Endothelial cell of umbilical vein (primary cell): ENCODE results near the gene UMPS. TPM values are rescaled to one million over a fixed set of nuclear protein-coding genes. Genes with fewer than 3 reads are reported as not detected.

Experiments
- BruUV-seq: library from RNA; stranded (reverse); fragments of 400-500 nt; replicated peaks from 2 replicates; lab custom pipeline; 2021; lab: Mats Ljungman, UMichigan
- CTCF ChIA-PET: fragments of 300-600, 350-600 bp; sonication (Branson Sonifier 250); formaldehyde crosslinking; loops from one replicate; lab custom pipeline; 2021; ENCODE audit warnings: antibody characterized with exemption, inconsistent platforms; lab: Charles Lee
- POLR2A ChIA-PET: fragments of 300-600, 350-600 bp; sonication (Branson Sonifier 250); formaldehyde crosslinking; loops from one replicate; lab custom pipeline; 2021; ENCODE audit warnings: antibody characterized with exemption, inconsistent platforms; lab: Charles Lee
- DNase-seq: peaks from one replicate; pipeline ENCODE4 v3.0.0-alpha.2; 2011; ENCODE audit warnings: low read depth, low spot score
- FAIRE-seq: peaks from 2 replicates; lab custom pipeline; 2011; peaks lifted over from hg19 to GRCh38; lab: Jason Lieb, UNC
- H2AFZ ChIP-seq: 2 replicates; pipeline ENCODE4 v1.6.0; 2012; ENCODE audit warnings: low read depth, low read length, control low read depth, inconsistent platforms
- H3K27ac ChIP-seq: 2 replicates; pipeline ENCODE4 v1.5.1; 2011; ENCODE audit warnings: low read depth, mild to moderate bottlenecking, control low read depth, low read length, moderate library complexity; ENCODE audit not compliant: insufficient read depth
- H3K27me3 ChIP-seq, 2 experiments: 2 replicates each; pipeline versions ENCODE4 v1.6.0 to v1.6.1; 2011; ENCODE audit warnings: low read length in 2 of 2, mixed read lengths in 1 of 2; ENCODE audit not compliant: control insufficient read depth in 2 of 2, insufficient read depth in 2 of 2
- H3K36me3 ChIP-seq, 2 experiments: 2 replicates in 1 of 2; 3 replicates in 1 of 2; pipeline ENCODE4 v1.5.1; 2011; ENCODE audit warnings: low read length in 2 of 2, mild to moderate bottlenecking in 1 of 2, moderate library complexity in 1 of 2; ENCODE audit not compliant: control insufficient read depth in 2 of 2, insufficient read depth in 2 of 2; ENCODE audit errors: extremely low read depth in 1 of 2
- H3K4me1 ChIP-seq: 3 replicates; pipeline ENCODE4 v1.5.1; 2011; ENCODE audit warnings: mild to moderate bottlenecking, low read length; ENCODE audit not compliant: control insufficient read depth, insufficient read depth; ENCODE audit errors: extremely low read depth
- H3K4me2 ChIP-seq: 2 replicates; pipeline ENCODE4 v1.6.1; 2011; ENCODE audit warnings: low read length, control low read depth, mixed read lengths; ENCODE audit not compliant: insufficient read depth
- H3K4me3 ChIP-seq, 3 experiments: fragments of 200-600 bp in 1 of 3; sonication (generic), shearing (Covaris generic) in 1 of 3; replicated peaks in 1 of 3; 2 replicates each; pipeline ENCODE4 v1.5.1; 2011 to 2016; ENCODE audit warnings: control low read depth in 3 of 3, low read length in 3 of 3, mild to moderate bottlenecking in 2 of 3, inconsistent platforms in 1 of 3, low read depth in 1 of 3, moderate library complexity in 1 of 3; ENCODE audit not compliant: insufficient read depth in 1 of 3
- H3K79me2 ChIP-seq: 2 replicates; pipeline ENCODE4 v1.6.0; 2012; ENCODE audit warnings: low read length, inconsistent platforms; ENCODE audit not compliant: control insufficient read depth, insufficient read depth
- H3K9ac ChIP-seq: replicated peaks from 2 replicates; pipeline ENCODE3; 2011; ENCODE audit warnings: low read length, control low read depth; ENCODE audit not compliant: insufficient read depth; ENCODE audit errors: extremely low read depth
- H3K9me1 ChIP-seq: replicated peaks from 3 replicates; pipeline ENCODE4 v1.6.0; 2011; ENCODE audit warnings: mild to moderate bottlenecking, low read length; ENCODE audit not compliant: control insufficient read depth, insufficient read depth; ENCODE audit errors: extremely low read depth
- H3K9me3 ChIP-seq: replicated peaks from 2 replicates; pipeline ENCODE4 v1.5.1; 2012; ENCODE audit warnings: low read length, inconsistent platforms; ENCODE audit not compliant: control insufficient read depth, insufficient read depth
- H4K20me1 ChIP-seq: replicated peaks from 2 replicates; pipeline ENCODE3; 2011; ENCODE audit warnings: mild to moderate bottlenecking, low read length; ENCODE audit not compliant: control insufficient read depth, insufficient read depth; ENCODE audit errors: extremely low read depth
- FOS ChIP-seq: IDR thresholded peaks from 2 replicates; pipeline ENCODE4 v1.6.1; 2011; ENCODE audit warnings: mild to moderate bottlenecking, low read length, moderate library complexity, borderline replicate concordance; ENCODE audit not compliant: insufficient read depth
- GATA2 ChIP-seq: IDR thresholded peaks from 2 replicates; pipeline ENCODE4 v1.7.0; 2011; ENCODE audit warnings: low read depth, mild to moderate bottlenecking, moderate library complexity, mixed read lengths, low read length; ENCODE audit not compliant: insufficient read length, insufficient read depth
- JUN ChIP-seq: IDR thresholded peaks from 2 replicates; pipeline ENCODE4 v1.6.1; 2011; ENCODE audit warnings: borderline replicate concordance, low read depth; ENCODE audit not compliant: insufficient read length, insufficient read depth
- dilution Hi-C: fragments of 300-500 bp; cut with MboI; formaldehyde crosslinking; loops from one replicate; pipeline ENCODE4 v1.15.0; 2019; ENCODE audit warnings: low sequenced_read_pairs; ENCODE audit not compliant: extremely low pct_ligation_motif_present
- intact Hi-C: fragments of 100-400 bp; cut with micrococcal nuclease; formaldehyde crosslinking; loops from one replicate; pipeline ENCODE4 v1.10.0; 2022
- polyA plus RNA-seq, 4 experiments: library from polyadenylated mRNA; depleted of rRNA in 3 of 4; stranded (reverse) in 3 of 4; unstranded in 1 of 4; fragments of >200 nt; gene quantifications; 2 replicates each; pipeline versions ENCODE4 v1.2.1 to v1.2.3, GENCODE V29; 2011 to 2012; ENCODE audit warnings: missing spikeins in 1 of 4
- total RNA-seq: library from RNA; stranded (reverse); gene quantifications from 2 replicates; pipeline ENCODE4 v1.2.3, GENCODE V29; 2021
- TF ChIP-seq, protein P1 (sequence below), 2 donors: IDR thresholded peaks; 1 replicate in 1 of 2; 2 replicates in 1 of 2; pipeline ENCODE4 v1.5.1; 2011; ENCODE audit warnings: low read length in 2 of 2, mild to moderate bottlenecking in 2 of 2, moderate library complexity in 2 of 2, control low read depth in 1 of 2, inconsistent platforms in 1 of 2, low read depth in 1 of 2; ENCODE audit not compliant: insufficient read depth in 1 of 2; ENCODE audit errors: extremely low read depth in 1 of 2

The UMPS gene
- total and polyA plus RNA-seq, 2 donors (not counting 3 experiments of a cell fraction or from before 2014, with no cell fraction given) = 38.6 to 50.2 TPM

DNA sequence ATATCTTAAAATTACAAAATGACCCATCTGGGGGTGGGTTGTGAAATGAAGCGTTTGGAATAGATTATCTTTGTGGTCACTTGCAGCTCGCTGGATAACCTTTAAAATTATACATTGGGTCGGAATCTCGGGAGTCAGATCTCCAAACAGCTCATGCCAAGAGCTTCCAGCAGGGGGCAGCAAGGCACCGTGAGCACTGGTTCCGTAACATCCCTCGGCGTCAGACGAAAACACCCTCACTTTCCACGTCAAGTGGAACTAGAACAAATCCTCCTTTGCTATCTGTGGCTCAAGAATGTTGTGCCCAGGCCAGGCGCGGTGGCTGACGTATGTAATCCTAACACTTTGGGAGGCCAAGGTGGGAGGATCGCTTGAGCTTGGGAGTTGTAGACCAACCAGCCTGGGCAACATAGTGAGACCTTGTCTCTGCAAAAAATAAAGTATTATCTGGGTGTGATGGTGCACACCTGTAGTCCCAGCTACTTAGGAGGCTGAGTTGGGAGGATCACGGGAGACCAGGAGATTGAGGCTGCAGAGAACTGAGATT lies 31.1 kb downstream of the UMPS start:
- POLR2A ChIA-PET = interaction anchor here (0.8 kb wide), 1 partner anchor 144 kb away, joined by 5 read pairs; no protein-coding TSS in a partner anchor
- peak; percentile 75 for DNase-seq

More for the DNA sequence above, 31.1 kb downstream of the UMPS start:
- BruUV-seq = no TSS peak
- Histone ChIP-seq H4K20me1 (no peaks in the 10 kb centered on the region), H3K9ac (no peak overlapping the region), H3K9me3 (no peaks in the 10 kb centered on the region), H2AFZ (no peak overlapping the region), H3K27ac (no peak overlapping the region), H3K4me3 (no peak overlapping the region), H3K9me1 (no peaks in the 10 kb centered on the region), H3K79me2 (no peaks in the 10 kb centered on the region), H3K36me3 (peaks cover 0 to 9% of the 10 kb centered on the region in 2 experiments), H3K4me1 (no peaks in the 10 kb centered on the region), H3K27me3 (no peaks in the 10 kb centered on the region), H3K4me2 (no peak overlapping the region)
- intact Hi-C loops (loop anchor here (1.0 to 10.0 kb wide), 7 partner anchors 25 to 676 kb away; partner anchors contain the start of gene ITGB5), dilution Hi-C loops (loop anchor here (25.0 kb wide), 1 partner anchor 126 kb away; the partner anchor contains the start of gene ITGB5)
- CTCF ChIA-PET = interaction anchor here (0.7 to 8.6 kb wide), 64 partner anchors 9 to 825 kb away, joined by 3 to 424 read pairs (median 6); partner anchors contain the start of genes ITGB5 and UMPS
- TF ChIP-seq FOS (no peak), JUN (no peak), GATA2 (no peak)
- TF ChIP-seq, protein P1, sequence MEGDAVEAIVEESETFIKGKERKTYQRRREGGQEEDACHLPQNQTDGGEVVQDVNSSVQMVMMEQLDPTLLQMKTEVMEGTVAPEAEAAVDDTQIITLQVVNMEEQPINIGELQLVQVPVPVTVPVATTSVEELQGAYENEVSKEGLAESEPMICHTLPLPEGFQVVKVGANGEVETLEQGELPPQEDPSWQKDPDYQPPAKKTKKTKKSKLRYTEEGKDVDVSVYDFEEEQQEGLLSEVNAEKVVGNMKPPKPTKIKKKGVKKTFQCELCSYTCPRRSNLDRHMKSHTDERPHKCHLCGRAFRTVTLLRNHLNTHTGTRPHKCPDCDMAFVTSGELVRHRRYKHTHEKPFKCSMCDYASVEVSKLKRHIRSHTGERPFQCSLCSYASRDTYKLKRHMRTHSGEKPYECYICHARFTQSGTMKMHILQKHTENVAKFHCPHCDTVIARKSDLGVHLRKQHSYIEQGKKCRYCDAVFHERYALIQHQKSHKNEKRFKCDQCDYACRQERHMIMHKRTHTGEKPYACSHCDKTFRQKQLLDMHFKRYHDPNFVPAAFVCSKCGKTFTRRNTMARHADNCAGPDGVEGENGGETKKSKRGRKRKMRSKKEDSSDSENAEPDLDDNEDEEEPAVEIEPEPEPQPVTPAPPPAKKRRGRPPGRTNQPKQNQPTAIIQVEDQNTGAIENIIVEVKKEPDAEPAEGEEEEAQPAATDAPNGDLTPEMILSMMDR (IDR thresholded peaks at IDR 0.05; ENCODE audit: extremely low read depth in 1 of 2, insufficient read depth in 1 of 2, low read depth in 1 of 2, low read length in 2 of 2) = peak; percentile 88 to 92
- FAIRE-seq = peak; percentile 95
